IMR-90 (cell line): Measurements from ENCODE around the gene HECTD1. TPM values are rescaled to one million over a fixed set of nuclear protein-coding genes. Genes with fewer than 3 reads are reported as not detected.

Experiments used
- ATAC-seq: fragments of 200-7000 bp; cut with Tn5 transposase; 2 replicates; pipeline ENCODE4 v1.9.1; 2020; ENCODE audit warnings: low read depth, mild to moderate bottlenecking, moderate library complexity
- BruUV-seq: library from RNA; stranded (reverse); fragments of 400-500 nt; replicated peaks from 2 replicates; lab custom pipeline; 2021; lab: Mats Ljungman, UMichigan
- CTCF ChIA-PET: fragments of 300-600 bp; formaldehyde crosslinking; extraction: SDS; loops from one replicate; lab custom pipeline; 2021; ENCODE audit warnings: antibody characterized with exemption; lab: Yijun Ruan, JAX
- POLR2A ChIA-PET: fragments of 300-600 bp; sonication (Branson Sonifier 250); formaldehyde crosslinking; loops from one replicate; lab custom pipeline; 2022; ENCODE audit warnings: antibody characterized with exemption; ENCODE audit not compliant: unreplicated experiment; lab: Charles Lee
- DNase-seq: peaks from one replicate; pipeline ENCODE4 v3.0.0; 2013
- H2AFZ ChIP-seq: replicated peaks from 2 replicates; pipeline ENCODE3; 2013; ENCODE audit warnings: low read length, mild to moderate bottlenecking; ENCODE audit not compliant: poor library complexity
- H2AK5ac ChIP-seq: 2 replicates; pipeline ENCODE4 v1.6.1; 2013; ENCODE audit warnings: low read depth, low read length, inconsistent platforms
- H2AK9ac ChIP-seq: replicated peaks from 2 replicates; pipeline ENCODE3; 2013; ENCODE audit warnings: mild to moderate bottlenecking, low read depth, low read length, moderate library complexity; ENCODE audit not compliant: poor library complexity
- H2BK120ac ChIP-seq: 2 replicates; pipeline ENCODE4 v1.6.1; 2013; ENCODE audit warnings: low read depth, low read length, inconsistent platforms
- H2BK15ac ChIP-seq: 3 replicates; pipeline ENCODE4 v1.6.1; 2013; ENCODE audit warnings: low read depth, low read length, inconsistent platforms
- H2BK20ac ChIP-seq: 2 replicates; pipeline ENCODE4 v1.6.1; 2013; ENCODE audit warnings: low read depth, mild to moderate bottlenecking, inconsistent platforms, low read length, moderate library complexity
- H2BK5ac ChIP-seq: 2 replicates; pipeline ENCODE4 v1.6.1; 2013; ENCODE audit warnings: mild to moderate bottlenecking, low read depth, low read length, inconsistent platforms; ENCODE audit not compliant: poor library complexity, severe bottlenecking
- H3K14ac ChIP-seq: replicated peaks from 2 replicates; pipeline ENCODE4 v1.6.1; 2013; ENCODE audit warnings: low read depth, low read length, inconsistent platforms
- H3K18ac ChIP-seq: 2 replicates; pipeline ENCODE4 v1.6.1; 2013; ENCODE audit warnings: low read depth, low read length, control low read depth
- H3K23ac ChIP-seq: 2 replicates; pipeline ENCODE4 v1.6.1; 2013; ENCODE audit warnings: low read depth, low read length, inconsistent platforms
- H3K27ac ChIP-seq: 2 replicates; pipeline ENCODE4 v1.5.1; 2013; ENCODE audit warnings: mild to moderate bottlenecking, control low read depth, low read length; ENCODE audit not compliant: insufficient read depth
- H3K27me3 ChIP-seq: 2 replicates; pipeline ENCODE4 v1.6.1; 2013; ENCODE audit warnings: low read length; ENCODE audit not compliant: control insufficient read depth, insufficient read depth
- H3K36me3 ChIP-seq: 2 replicates; pipeline ENCODE4 v1.6.1; 2013; ENCODE audit warnings: low read length, mixed read lengths; ENCODE audit not compliant: control insufficient read depth, insufficient read depth
- H3K4ac ChIP-seq: 2 replicates; pipeline ENCODE4 v1.6.1; 2013; ENCODE audit warnings: low read depth, low read length, inconsistent platforms
- H3K4me1 ChIP-seq: 2 replicates; pipeline ENCODE4 v1.6.1; 2013; ENCODE audit warnings: low read length, mixed read lengths; ENCODE audit not compliant: control insufficient read depth, insufficient read depth
- H3K4me2 ChIP-seq: 2 replicates; pipeline ENCODE4 v1.6.1; 2013; ENCODE audit warnings: low read depth, mild to moderate bottlenecking, control low read depth, low read length, moderate library complexity
- H3K4me3 ChIP-seq: 2 replicates; pipeline ENCODE4 v1.5.1; 2013; ENCODE audit warnings: low read depth, mild to moderate bottlenecking, control low read depth, low read length, moderate library complexity; ENCODE audit not compliant: insufficient read depth
- H3K56ac ChIP-seq: 2 replicates; pipeline ENCODE4 v1.6.1; 2013; ENCODE audit warnings: low read length, inconsistent platforms; ENCODE audit not compliant: insufficient read depth; ENCODE audit errors: extremely low read depth
- H3K79me1 ChIP-seq, 2 experiments: 2 replicates each; pipeline ENCODE4 v1.6.1; 2013; ENCODE audit warnings: low read length in 2 of 2, inconsistent platforms in 1 of 2, low read depth in 1 of 2
- H3K9ac ChIP-seq: 2 replicates; pipeline ENCODE4 v1.6.1; 2013; ENCODE audit warnings: low read depth, low read length, control low read depth
- H3K9me1 ChIP-seq: 2 replicates; pipeline ENCODE4 v1.6.1; 2013; ENCODE audit warnings: low read length, inconsistent platforms; ENCODE audit not compliant: insufficient read depth
- H3K9me3 ChIP-seq: 2 replicates; pipeline ENCODE4 v1.6.1; 2013; ENCODE audit warnings: low read length; ENCODE audit not compliant: control insufficient read depth, insufficient read depth
- H4K20me1 ChIP-seq: 2 replicates; pipeline ENCODE4 v1.6.1; 2013; ENCODE audit warnings: low read length, inconsistent platforms; ENCODE audit not compliant: insufficient read depth
- H4K5ac ChIP-seq: 2 replicates; pipeline ENCODE4 v1.6.1; 2013; ENCODE audit warnings: mild to moderate bottlenecking, low read depth, low read length, control low read depth
- H4K8ac ChIP-seq, 2 experiments: 2 replicates each; pipeline ENCODE4 v1.6.1; 2013; ENCODE audit warnings: low read depth in 2 of 2, low read length in 2 of 2, control low read depth in 1 of 2, inconsistent platforms in 1 of 2
- H4K91ac ChIP-seq: 2 replicates; pipeline ENCODE4 v1.6.1; 2013; ENCODE audit warnings: low read depth, low read length, inconsistent platforms; ENCODE audit not compliant: insufficient read depth
- BHLHE40 ChIP-seq: fragments of 150-350 bp; IDR thresholded peaks from 2 replicates; pipeline ENCODE4 v1.6.1; 2016; ENCODE audit warnings: mild to moderate bottlenecking, low read depth, low read length
- CEBPB ChIP-seq: IDR thresholded peaks from 2 replicates; pipeline ENCODE4 v1.6.1; 2012; ENCODE audit warnings: low read depth, low read length, improper control_type of control experiment
- CHD1 ChIP-seq: IDR thresholded peaks from 2 replicates; pipeline ENCODE4 v1.6.1; 2012; ENCODE audit warnings: low read depth, low read length, improper control_type of control experiment
- ELK1 ChIP-seq: fragments of 150-350 bp; IDR thresholded peaks from 2 replicates; pipeline ENCODE4 v1.6.1; 2016; ENCODE audit warnings: low read depth, mild to moderate bottlenecking, low read length, moderate library complexity, borderline replicate concordance
- FOS ChIP-seq: fragments of 150-350 bp; IDR thresholded peaks from 2 replicates; pipeline ENCODE4 v1.6.1; 2016; ENCODE audit warnings: low read depth, low read length
- MAFK ChIP-seq: IDR thresholded peaks from 2 replicates; pipeline ENCODE4 v1.6.1; 2012; ENCODE audit warnings: low read depth, low read length, improper control_type of control experiment
- MAZ ChIP-seq: IDR thresholded peaks from 2 replicates; pipeline ENCODE4 v1.6.1; 2012; ENCODE audit warnings: low read depth, mild to moderate bottlenecking, low read length, improper control_type of control experiment, moderate library complexity, borderline replicate concordance
- MXI1 ChIP-seq: IDR thresholded peaks from 2 replicates; pipeline ENCODE4 v1.6.1; 2012; ENCODE audit warnings: low read depth, mild to moderate bottlenecking, low read length, moderate library complexity, borderline replicate concordance
- RAD21 ChIP-seq: IDR thresholded peaks from 2 replicates; pipeline ENCODE4 v1.6.1; 2012; ENCODE audit warnings: low read length, improper control_type of control experiment
- RCOR1 ChIP-seq: IDR thresholded peaks from 2 replicates; pipeline ENCODE4 v1.6.1; 2012; ENCODE audit warnings: mild to moderate bottlenecking, low read length, improper control_type of control experiment; ENCODE audit not compliant: insufficient replicate concordance
- RFX5 ChIP-seq: IDR thresholded peaks from 2 replicates; pipeline ENCODE4 v1.8.0; 2012; ENCODE audit warnings: low read depth, mild to moderate bottlenecking, low read length, moderate library complexity
- USF2 ChIP-seq: fragments of 150-350 bp; IDR thresholded peaks from 2 replicates; pipeline ENCODE4 v1.6.1; 2017; ENCODE audit warnings: mild to moderate bottlenecking, antibody characterized with exemption, low read length, low read depth
- WGBS, 2 experiments: methylation state at CpG; one replicate each; pipeline versions ENCODE4 v1.1.5 to v1.1.7; 2013; ENCODE audit warnings: missing lambda C conversion rate in 2 of 2; ENCODE audit not compliant: insufficient read length in 1 of 2; ENCODE audit errors: extremely low coverage in 2 of 2; 5-methylcytosine and 5-hydroxymethylcytosine counted together
- dilution Hi-C: fragments of 300-500 bp; cut with HindIII; formaldehyde crosslinking; loops from one replicate; pipeline ENCODE4 v1.14.3; 2018; ENCODE audit warnings: low sequenced_read_pairs; ENCODE audit not compliant: unreplicated experiment
- in situ Hi-C: fragments of 300-500 bp; cut with MboI; formaldehyde crosslinking; loops from 3 replicates; pipeline ENCODE4 v1.14.3; 2019; ENCODE audit warnings: low sequenced_read_pairs, inconsistent platforms, mixed read lengths
- intact Hi-C: fragments of 100-400 bp; cut with micrococcal nuclease; formaldehyde crosslinking; loops from 2 replicates; pipeline ENCODE4 v1.10.0; 2022
- polyA plus RNA-seq, 3 experiments: library from polyadenylated mRNA; depleted of rRNA; stranded (reverse); fragments of >200 nt; gene quantifications; 2 replicates each; pipeline ENCODE4 v1.2.3, GENCODE V29; 2012; ENCODE audit warnings: low replicate concordance in 1 of 3
- total RNA-seq: library from RNA; depleted of rRNA; stranded (reverse); fragments of >200 nt; gene quantifications from 2 replicates; pipeline ENCODE4 v1.2.3, GENCODE V29; 2012

Gene HECTD1
- total and polyA plus RNA-seq, 2 of the 4 experiments (the other 2 are of a cell fraction), result 48.5 to 228 TPM

- POLR2A ChIA-PET, result interaction anchor here (0.6 to 1.5 kb wide), 4 partner anchors 60 to 315 kb away, joined by 3 to 5 read pairs (median 4); no protein-coding TSS in a partner anchor
- Histone ChIP-seq H2AK5ac (peak overlapping the region; percentile 89), H4K5ac (peak overlapping the region; percentile 89), H4K8ac (peak overlapping the region; percentile 30 to 58), H2BK5ac (peak overlapping the region; percentile 95), H3K27ac (peak overlapping the region; percentile 88; the same call in 1 of the 2 replicates), H3K14ac (peak overlapping the region; percentile 69), H2BK20ac (peak overlapping the region; percentile 92), H2AFZ (peak overlapping the region; percentile 25), H3K18ac (peak overlapping the region; percentile 90), H3K36me3 (no peaks in the 10 kb centered on the region), H2AK9ac (no peak overlapping the region), H3K4ac (peak overlapping the region; percentile 80), H4K20me1 (no peaks in the 10 kb centered on the region), H3K4me2 (peak overlapping the region; percentile 15; the same call in 1 of the 2 replicates), H3K4me3 (no peak overlapping the region), H3K4me1 (peaks cover 20% of the 10 kb centered on the region), H3K9me3 (no peaks in the 10 kb centered on the region), H3K27me3 (no peaks in the 10 kb centered on the region), H3K9me1 (peaks cover 13% of the 10 kb centered on the region), H3K23ac (peak overlapping the region; percentile 85; the same call in 1 of the 2 replicates), H3K9ac (no peak overlapping the region), H2BK120ac (peak overlapping the region; percentile 77), H4K91ac (peak overlapping the region; percentile 88), H3K56ac (peak overlapping the region; percentile 13; the same call in 1 of the 2 replicates), H3K79me1 (no peaks in the 10 kb centered on the region), H2BK15ac (peak overlapping the region; percentile 75; the same call in 2 of the 3 replicates)
- WGBS, 2 experiments, result 100% methylated on average over 1 of the region's 5 CpGs; no CpG with 5 or more reads in 1 of the 2 experiments
- CTCF ChIA-PET, result no interaction called here
- ATAC-seq (peak; percentile 93), DNase-seq (peak; percentile 97)
- BruUV-seq, result no TSS peak
- intact Hi-C loops, result loop anchor here (2.0 kb wide), 1 partner anchor 64 kb away; the partner anchor contains the start of gene STRN3
- TF ChIP-seq MAZ (no peak), MXI1 (peak; percentile 37; the same call in 1 of the 2 replicates), MAFK (no peak), RFX5 (no peak), BHLHE40 (peak; percentile 56; the same call in 1 of the 2 replicates), FOS (peak; percentile 51; the same call in 1 of the 2 replicates), ELK1 (no peak), USF2 (peak; percentile 95), RCOR1 (no peak), CEBPB (peak; percentile 96), RAD21 (peak; percentile 2; the same call in 1 of the 2 replicates), CHD1 (no peak)
- dilution Hi-C loops, result no loop called here
- in situ Hi-C loops, result no loop called here
Observed at GRCh38 chr14:31090883-31091764, 116.5 kb downstream of the HECTD1 start.
